PC-9 (cell line): ENCODE data around the gene CBX8.

Source experiments
- EZH2 ChIP-seq: fragments of 200-600 bp; sonication (generic); IDR thresholded peaks from 2 replicates; pipeline ENCODE4 v1.8.0; 2017; ENCODE audit warnings: antibody characterized with exemption, low read depth
- TF ChIP-seq, protein P1 (sequence below): fragments of 200-600 bp; sonication (generic); conservative IDR thresholded peaks from 2 replicates; pipeline ENCODE4 v1.6.1; 2017; ENCODE audit warnings: mixed run types, antibody characterized with exemption, mild to moderate bottlenecking, moderate library complexity

DNA sequence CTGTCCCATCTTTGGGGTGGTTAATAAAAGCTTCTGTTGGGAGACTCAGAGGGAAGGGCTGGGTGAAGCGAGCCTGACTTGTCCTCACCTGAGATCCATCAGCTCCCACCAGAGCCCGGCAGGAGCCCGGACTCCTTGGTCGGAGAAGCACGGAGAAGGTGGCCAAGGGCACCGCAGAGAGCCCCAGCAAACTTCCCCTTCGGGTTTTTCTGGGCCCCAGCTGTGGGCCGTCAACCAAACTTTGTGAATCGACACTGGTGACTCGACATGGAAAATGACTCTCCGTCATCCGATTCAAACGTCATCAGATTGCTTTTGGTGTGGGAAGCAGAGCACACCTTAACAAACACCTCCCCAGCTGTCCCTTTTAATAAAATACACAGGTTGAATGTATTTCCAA is 44.7 kb downstream of the CBX8 start:
- TF ChIP-seq, protein P1, sequence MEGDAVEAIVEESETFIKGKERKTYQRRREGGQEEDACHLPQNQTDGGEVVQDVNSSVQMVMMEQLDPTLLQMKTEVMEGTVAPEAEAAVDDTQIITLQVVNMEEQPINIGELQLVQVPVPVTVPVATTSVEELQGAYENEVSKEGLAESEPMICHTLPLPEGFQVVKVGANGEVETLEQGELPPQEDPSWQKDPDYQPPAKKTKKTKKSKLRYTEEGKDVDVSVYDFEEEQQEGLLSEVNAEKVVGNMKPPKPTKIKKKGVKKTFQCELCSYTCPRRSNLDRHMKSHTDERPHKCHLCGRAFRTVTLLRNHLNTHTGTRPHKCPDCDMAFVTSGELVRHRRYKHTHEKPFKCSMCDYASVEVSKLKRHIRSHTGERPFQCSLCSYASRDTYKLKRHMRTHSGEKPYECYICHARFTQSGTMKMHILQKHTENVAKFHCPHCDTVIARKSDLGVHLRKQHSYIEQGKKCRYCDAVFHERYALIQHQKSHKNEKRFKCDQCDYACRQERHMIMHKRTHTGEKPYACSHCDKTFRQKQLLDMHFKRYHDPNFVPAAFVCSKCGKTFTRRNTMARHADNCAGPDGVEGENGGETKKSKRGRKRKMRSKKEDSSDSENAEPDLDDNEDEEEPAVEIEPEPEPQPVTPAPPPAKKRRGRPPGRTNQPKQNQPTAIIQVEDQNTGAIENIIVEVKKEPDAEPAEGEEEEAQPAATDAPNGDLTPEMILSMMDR: no peak
- no peak for TF ChIP-seq EZH2
